GM23338 (cell line): ENCODE measurements around the gene HIF3A.

Experiments used
- EZH2 ChIP-seq: fragments of 200-600 bp; sonication (generic); IDR thresholded peaks from one replicate; pipeline ENCODE4 v1.8.0; 2017; ENCODE audit warnings: antibody characterized with exemption, mild to moderate bottlenecking, low read depth; ENCODE audit not compliant: unreplicated experiment
- EZH2phosphoT487 ChIP-seq: fragments of 200-600 bp; sonication (generic); IDR thresholded peaks from one replicate; pipeline ENCODE4 v1.8.1; 2018; ENCODE audit warnings: antibody characterized with exemption; ENCODE audit not compliant: unreplicated experiment
- JUNB ChIP-seq: IDR thresholded peaks from one replicate; pipeline ENCODE4 v1.6.1; 2016; ENCODE audit warnings: antibody characterized with exemption; ENCODE audit not compliant: unreplicated experiment
- TF ChIP-seq, protein P1 (sequence below), 2 experiments: fragments of 200-600 bp in 1 of 2; sonication (generic) in 1 of 2; conservative IDR thresholded peaks; 2 replicates each; pipeline versions ENCODE4 v1.5.1 to v1.6.1; 2016 to 2017; ENCODE audit warnings: antibody characterized with exemption in 2 of 2, low read depth in 2 of 2, mild to moderate bottlenecking in 2 of 2, moderate library complexity in 1 of 2

DNA sequence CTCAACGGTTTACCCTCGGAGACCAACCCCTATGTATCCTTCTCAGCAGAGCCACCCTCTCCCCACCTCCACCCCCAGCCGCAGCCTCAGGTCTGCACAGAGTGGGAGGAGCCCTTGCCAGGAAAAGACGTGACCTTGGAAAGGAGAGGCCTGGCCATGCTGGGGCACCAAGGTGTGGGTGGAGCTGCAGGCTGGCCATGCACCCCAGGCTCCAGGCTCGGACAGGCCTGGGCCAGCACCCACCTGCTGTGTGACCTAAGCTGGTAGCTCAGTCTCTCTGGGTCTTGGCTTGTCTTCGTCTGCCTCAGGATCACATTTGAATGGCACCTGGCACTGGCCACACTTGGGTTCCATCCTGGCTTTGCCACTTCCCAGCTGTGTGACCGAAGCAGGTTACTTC lies 87.0 kb downstream of the HIF3A start:
- TF ChIP-seq, protein P1, sequence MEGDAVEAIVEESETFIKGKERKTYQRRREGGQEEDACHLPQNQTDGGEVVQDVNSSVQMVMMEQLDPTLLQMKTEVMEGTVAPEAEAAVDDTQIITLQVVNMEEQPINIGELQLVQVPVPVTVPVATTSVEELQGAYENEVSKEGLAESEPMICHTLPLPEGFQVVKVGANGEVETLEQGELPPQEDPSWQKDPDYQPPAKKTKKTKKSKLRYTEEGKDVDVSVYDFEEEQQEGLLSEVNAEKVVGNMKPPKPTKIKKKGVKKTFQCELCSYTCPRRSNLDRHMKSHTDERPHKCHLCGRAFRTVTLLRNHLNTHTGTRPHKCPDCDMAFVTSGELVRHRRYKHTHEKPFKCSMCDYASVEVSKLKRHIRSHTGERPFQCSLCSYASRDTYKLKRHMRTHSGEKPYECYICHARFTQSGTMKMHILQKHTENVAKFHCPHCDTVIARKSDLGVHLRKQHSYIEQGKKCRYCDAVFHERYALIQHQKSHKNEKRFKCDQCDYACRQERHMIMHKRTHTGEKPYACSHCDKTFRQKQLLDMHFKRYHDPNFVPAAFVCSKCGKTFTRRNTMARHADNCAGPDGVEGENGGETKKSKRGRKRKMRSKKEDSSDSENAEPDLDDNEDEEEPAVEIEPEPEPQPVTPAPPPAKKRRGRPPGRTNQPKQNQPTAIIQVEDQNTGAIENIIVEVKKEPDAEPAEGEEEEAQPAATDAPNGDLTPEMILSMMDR (conservative IDR thresholded peaks at IDR 0.05; ENCODE audit: low read depth in 2 of 2) = no peak
- TF ChIP-seq EZH2phosphoT487 (no peak), JUNB (no peak), EZH2 (no peak)
